Activated CD4-positive, alpha-beta T cell treated with anti-CD3 and anti-CD28 coated beads for 4 hours (primary cell): Measurements from ENCODE around the gene NT5C2.
"Not testable (repeated sequence)": the region's sequence is repeated elsewhere in the genome, so short reads cannot be mapped to it uniquely, and the experiment has no call there.

Source experiments
- DNase-seq, 2 donors: peaks; one replicate each; pipeline ENCODE4 v3.0.0-alpha.2; 2020

Gene NT5C2

GRCh38 chr10:103198648-103199047 is 5.6 kb upstream of the NT5C2 start:
- no peak for DNase-seq

GRCh38 chr10:103197903-103198302 is 4.8 kb upstream of the NT5C2 start:
- DNase-seq, result no peak

GRCh38 chr10:103197174-103197573 is 4.1 kb upstream of the NT5C2 start:
- no peak for DNase-seq

GRCh38 chr10:103196516-103196915 is 3.4 kb upstream of the NT5C2 start:
- DNase-seq, result no peak

GRCh38 chr10:103193820-103194529 is 903 bp upstream of the NT5C2 start:
- no peak for DNase-seq

GRCh38 chr10:103192451-103193106 is 493 bp downstream of the NT5C2 start:
- DNase-seq, result peak; percentile 42 to 46

GRCh38 chr10:103192089-103192450 is 1.0 kb downstream of the NT5C2 start:
- DNase-seq, result no peak

GRCh38 chr10:103191198-103191597 is 1.9 kb downstream of the NT5C2 start:
- DNase-seq, result not testable (repeated sequence)

GRCh38 chr10:103188853-103189252 is 4.2 kb downstream of the NT5C2 start:
- DNase-seq, result no peak

GRCh38 chr10:103186128-103186527 is 6.9 kb downstream of the NT5C2 start:
- no peak for DNase-seq

- no peak for DNase-seq
These were observed 8.5 kb downstream of the NT5C2 start for GRCh38 chr10:103184615-103185014.

GRCh38 chr10:103183991-103184451 is 9.1 kb downstream of the NT5C2 start:
- not testable (repeated sequence) for DNase-seq

- no peak for DNase-seq
These were observed 11.8 kb downstream of the NT5C2 start for GRCh38 chr10:103181244-103181643.

- no peak for DNase-seq
These were observed 12.6 kb downstream of the NT5C2 start for GRCh38 chr10:103180491-103180890.

- no peak for DNase-seq
These were observed 15.9 kb downstream of the NT5C2 start for GRCh38 chr10:103177123-103177522.

GRCh38 chr10:103175580-103176285 is 17.3 kb downstream of the NT5C2 start:
- no peak for DNase-seq

GRCh38 chr10:103174324-103174723 is 18.7 kb downstream of the NT5C2 start:
- not testable (repeated sequence) for DNase-seq

GRCh38 chr10:103171278-103171677 is 21.8 kb downstream of the NT5C2 start:
- no peak for DNase-seq

GRCh38 chr10:103168438-103168837 is 24.6 kb downstream of the NT5C2 start:
- DNase-seq, result no peak

- DNase-seq, result not testable (repeated sequence)
These were observed 25.5 kb downstream of the NT5C2 start for GRCh38 chr10:103167554-103167953.

GRCh38 chr10:103166523-103166922 is 26.5 kb downstream of the NT5C2 start:
- DNase-seq, result no peak

- not testable (repeated sequence) for DNase-seq
These were observed 29.2 kb downstream of the NT5C2 start for GRCh38 chr10:103163766-103164403.

GRCh38 chr10:103157246-103157645 is 35.8 kb downstream of the NT5C2 start:
- no peak for DNase-seq
